Osteocyte (in vitro differentiated cells): ENCODE results near the gene RIMBP2. TPM values are rescaled to one million over a fixed set of nuclear protein-coding genes. Genes with fewer than 3 reads are reported as not detected.

Experiments
- DNase-seq: peaks from one replicate; pipeline ENCODE4 v3.0.0; 2021; ENCODE audit warnings: mixed read lengths; ENCODE audit not compliant: unreplicated experiment; ENCODE audit errors: extremely low spot score
- H3K27ac Mint-ChIP-seq: one replicate; pipeline ENCODE4 v1.8.0; 2021; ENCODE audit warnings: mild to moderate bottlenecking, mixed read lengths; ENCODE audit not compliant: unreplicated experiment
- H3K27me3 Mint-ChIP-seq: one replicate; pipeline ENCODE4 v1.8.0; 2021; ENCODE audit warnings: mixed read lengths; ENCODE audit not compliant: unreplicated experiment
- H3K36me3 Mint-ChIP-seq: one replicate; pipeline ENCODE4 v1.8.0; 2021; ENCODE audit warnings: mixed read lengths; ENCODE audit not compliant: unreplicated experiment
- H3K4me1 Mint-ChIP-seq: one replicate; pipeline ENCODE4 v1.8.0; 2021; ENCODE audit warnings: mixed read lengths; ENCODE audit not compliant: unreplicated experiment
- H3K4me3 Mint-ChIP-seq: one replicate; pipeline ENCODE4 v1.8.0; 2021; ENCODE audit warnings: mild to moderate bottlenecking, moderate library complexity, mixed read lengths; ENCODE audit not compliant: unreplicated experiment
- H3K9me3 Mint-ChIP-seq: one replicate; pipeline ENCODE4 v1.8.0; 2021; ENCODE audit warnings: mixed read lengths; ENCODE audit not compliant: unreplicated experiment
- CTCF ChIP-seq: fragments of 200-600 bp; sonication (generic); IDR thresholded peaks from 2 replicates; pipeline ENCODE4 v1.5.0; 2021; ENCODE audit warnings: antibody characterized with exemption, mild to moderate bottlenecking, moderate library complexity
- total RNA-seq: library from RNA; stranded (reverse); gene quantifications from 2 replicates; pipeline ENCODE4 v1.2.1, GENCODE V29; 2021

RIMBP2 gene
- total RNA-seq, 1 donor from 2014 or later, result 0.13 TPM

DNA sequence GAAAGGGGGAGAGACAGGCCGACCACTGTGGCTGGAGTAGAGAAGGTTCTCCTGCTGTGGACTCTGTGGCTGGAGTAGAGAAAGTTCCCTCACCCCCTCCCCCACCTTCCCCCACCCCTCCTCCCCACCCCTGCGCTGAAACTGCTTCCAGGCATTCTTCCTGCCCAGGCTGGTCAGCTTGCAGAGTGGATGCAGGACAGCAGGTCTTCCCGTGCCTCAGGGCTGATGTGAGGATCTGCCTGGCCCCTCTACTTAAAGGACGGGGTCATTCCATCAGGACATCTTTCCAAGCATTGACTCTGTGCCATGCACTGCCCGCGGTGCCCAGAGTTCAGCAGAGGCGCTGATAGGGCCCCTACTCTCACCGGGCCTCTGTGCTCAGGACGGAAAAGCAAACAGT is 13.2 kb upstream of the RIMBP2 start:
- Mint-ChIP-seq H3K9me3 (peaks cover 22% of the 10 kb centered on the region), H3K36me3 (no peaks in the 10 kb centered on the region), H3K27ac (no peak overlapping the region), H3K27me3 (no peaks in the 10 kb centered on the region), H3K4me1 (no peaks in the 10 kb centered on the region), H3K4me3 (no peak overlapping the region)
- DNase-seq, result no peak
- TF ChIP-seq CTCF, result no peak

DNA sequence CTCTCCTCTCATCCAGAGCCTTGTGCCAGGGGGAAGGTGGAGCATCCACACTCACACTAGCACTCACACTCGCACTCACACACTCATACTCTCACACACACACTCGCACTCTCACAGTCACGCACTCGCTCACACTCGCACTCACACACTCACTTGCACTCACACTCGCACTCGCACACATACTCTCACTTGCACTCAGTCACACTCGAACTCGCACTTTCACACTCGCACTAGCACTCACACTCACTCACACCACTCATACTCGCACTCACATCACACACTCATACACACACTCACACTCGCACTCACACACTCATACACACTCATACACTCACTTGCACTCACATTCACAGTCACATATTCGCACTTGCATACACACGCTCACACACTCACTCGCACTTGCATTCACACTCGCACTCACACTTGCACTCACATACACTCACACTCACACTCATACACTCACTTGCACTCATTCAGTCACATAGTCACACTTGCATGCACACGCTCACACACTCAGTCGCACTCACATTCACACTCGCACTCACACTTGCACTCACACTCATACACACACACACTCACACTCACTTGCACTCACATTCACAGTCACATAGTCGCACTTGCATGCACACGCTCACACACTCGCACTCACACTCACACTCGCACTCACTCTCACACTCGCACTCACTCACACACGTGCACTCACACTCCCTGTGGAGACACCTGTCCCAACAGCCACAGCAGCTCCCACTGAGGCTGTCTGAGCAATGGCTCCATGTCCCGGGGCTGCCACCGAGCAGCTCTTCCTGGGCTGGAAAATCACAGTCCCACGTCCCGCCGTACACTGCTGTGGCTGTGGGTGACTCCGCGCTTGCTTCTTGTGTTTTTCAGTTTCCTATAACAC is 12.3 kb upstream of the RIMBP2 start:
- Mint-ChIP-seq H3K4me1 (no peaks in the 10 kb centered on the region), H3K27me3 (no peaks in the 10 kb centered on the region), H3K27ac (no peak overlapping the region), H3K36me3 (no peaks in the 10 kb centered on the region), H3K9me3 (peaks cover 24% of the 10 kb centered on the region), H3K4me3 (no peak overlapping the region)
- DNase-seq, result no peak
- TF ChIP-seq CTCF, result no peak

- Mint-ChIP-seq H3K27me3 (peaks cover 28% of the 10 kb centered on the region), H3K4me1 (peaks cover 15% of the 10 kb centered on the region), H3K4me3 (no peak overlapping the region), H3K27ac (no peak overlapping the region), H3K36me3 (peaks cover 2% of the 10 kb centered on the region), H3K9me3 (peaks cover 18% of the 10 kb centered on the region)
- no peak for DNase-seq
- TF ChIP-seq CTCF, result no peak
These were observed 3.3 kb upstream of the RIMBP2 start for GRCh38 chr12:130719263-130719859.

GRCh38 chr12:130717752-130718151 is 1.7 kb upstream of the RIMBP2 start:
- Mint-ChIP-seq H3K27me3 (peaks cover 39% of the 10 kb centered on the region), H3K4me1 (peaks cover 15% of the 10 kb centered on the region), H3K36me3 (peaks cover 2% of the 10 kb centered on the region), H3K27ac (no peak overlapping the region), H3K4me3 (no peak overlapping the region), H3K9me3 (peaks cover 9% of the 10 kb centered on the region)
- DNase-seq, result no peak
- no peak for TF ChIP-seq CTCF

DNA sequence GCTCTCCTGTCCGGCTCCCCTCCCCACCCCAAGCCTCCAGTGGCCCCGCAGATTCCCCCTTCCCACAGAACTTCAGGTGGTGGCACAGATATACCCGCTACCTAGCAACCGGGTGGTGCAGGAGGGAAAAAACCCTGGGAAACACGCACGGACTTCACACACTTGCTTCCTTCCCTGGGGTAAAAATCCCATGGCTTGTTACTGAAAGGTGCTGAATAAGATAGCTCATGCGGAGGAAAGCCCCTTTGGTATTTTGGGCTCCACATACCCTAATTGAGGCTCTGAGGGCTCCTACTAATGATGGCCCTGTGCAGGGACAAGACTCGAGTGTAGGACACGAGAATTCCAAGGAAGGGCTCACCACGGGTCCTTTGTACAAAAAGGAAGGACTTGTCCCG is 869 bp upstream of the RIMBP2 start:
- H3K27ac Mint-ChIP-seq, result no peak overlapping the region
- no peak overlapping the region for H3K4me3 Mint-ChIP-seq
- peaks cover 44% of the 10 kb centered on the region for H3K27me3 Mint-ChIP-seq
- TF ChIP-seq CTCF, result no peak
- peaks cover 15% of the 10 kb centered on the region for H3K4me1 Mint-ChIP-seq
- DNase-seq, result no peak
- H3K36me3 Mint-ChIP-seq, result no peaks in the 10 kb centered on the region
- H3K9me3 Mint-ChIP-seq, result peaks cover 1% of the 10 kb centered on the region
